GM19099 (cell line): ENCODE measurements around the gene SHANK1.

ENCODE experiments used
- POLR2A ChIP-seq: IDR thresholded peaks from 3 replicates; pipeline ENCODE4 v1.6.1; 2011; ENCODE audit warnings: low read depth; ENCODE audit not compliant: insufficient read length; ENCODE audit errors: extremely low read depth

Gene SHANK1

GRCh38 chr19:50679177-50680125, 40.2 kb downstream of the SHANK1 start:
- no peak for TF ChIP-seq POLR2A

GRCh38 chr19:50678323-50678722, 41.3 kb downstream of the SHANK1 start:
- TF ChIP-seq POLR2A, result no peak

DNA sequence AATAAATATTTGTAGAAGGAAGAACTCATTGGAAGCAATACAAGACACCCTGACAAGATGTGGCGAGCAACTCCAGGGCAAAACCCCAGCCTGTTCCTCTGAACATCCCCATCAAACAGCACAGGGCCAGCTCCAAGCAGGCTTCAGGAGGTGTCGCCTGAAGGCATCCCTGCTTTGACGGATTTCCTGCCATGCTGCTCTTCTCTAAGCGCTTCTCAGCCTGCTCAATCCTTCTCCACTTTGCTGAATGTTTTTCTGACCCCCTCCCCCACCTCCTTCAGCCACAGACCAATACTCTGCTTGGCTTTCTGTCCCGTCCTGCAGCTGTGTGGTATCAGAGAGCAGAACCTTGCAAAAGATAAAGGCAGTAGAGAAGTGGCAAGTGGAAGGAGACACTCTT, 42.0 kb downstream of the SHANK1 start:
- TF ChIP-seq POLR2A, result no peak

GRCh38 chr19:50676625-50677197, 42.9 kb downstream of the SHANK1 start:
- TF ChIP-seq POLR2A, result no peak

DNA sequence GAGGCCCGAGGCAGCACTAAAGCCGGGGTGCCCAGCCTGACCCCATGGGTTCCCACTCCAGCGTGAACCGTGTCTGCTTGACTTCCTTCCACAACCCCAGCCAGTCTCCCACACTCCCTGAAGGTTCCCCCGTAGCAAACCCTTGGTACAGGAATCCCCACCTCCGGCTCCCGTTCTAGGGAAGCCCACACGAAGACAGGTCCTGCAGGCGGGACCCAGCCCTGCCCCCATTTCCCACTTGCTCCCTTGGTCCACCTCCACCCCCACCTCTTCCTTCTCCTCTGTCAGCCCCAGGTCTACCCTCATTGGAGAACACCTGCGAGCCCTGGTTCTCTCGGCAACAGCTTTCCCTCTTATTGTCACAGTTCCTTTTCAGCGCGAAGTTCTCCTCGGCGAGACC, 46.5 kb downstream of the SHANK1 start:
- no peak for TF ChIP-seq POLR2A

DNA sequence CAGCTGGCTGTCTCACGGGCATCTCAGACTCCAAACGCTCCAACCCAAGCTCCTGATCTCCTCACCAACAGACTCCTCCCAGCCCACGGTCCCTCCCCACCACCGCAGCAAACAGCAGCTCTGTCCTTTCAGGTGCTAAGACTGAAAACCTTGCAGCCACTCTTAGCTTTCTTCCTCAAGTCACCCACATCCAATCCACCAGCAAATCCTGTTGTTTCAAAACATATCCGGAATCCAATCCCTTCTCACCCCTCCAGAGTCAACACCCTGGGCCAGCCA, 49.6 kb downstream of the SHANK1 start:
- TF ChIP-seq POLR2A, result no peak

DNA sequence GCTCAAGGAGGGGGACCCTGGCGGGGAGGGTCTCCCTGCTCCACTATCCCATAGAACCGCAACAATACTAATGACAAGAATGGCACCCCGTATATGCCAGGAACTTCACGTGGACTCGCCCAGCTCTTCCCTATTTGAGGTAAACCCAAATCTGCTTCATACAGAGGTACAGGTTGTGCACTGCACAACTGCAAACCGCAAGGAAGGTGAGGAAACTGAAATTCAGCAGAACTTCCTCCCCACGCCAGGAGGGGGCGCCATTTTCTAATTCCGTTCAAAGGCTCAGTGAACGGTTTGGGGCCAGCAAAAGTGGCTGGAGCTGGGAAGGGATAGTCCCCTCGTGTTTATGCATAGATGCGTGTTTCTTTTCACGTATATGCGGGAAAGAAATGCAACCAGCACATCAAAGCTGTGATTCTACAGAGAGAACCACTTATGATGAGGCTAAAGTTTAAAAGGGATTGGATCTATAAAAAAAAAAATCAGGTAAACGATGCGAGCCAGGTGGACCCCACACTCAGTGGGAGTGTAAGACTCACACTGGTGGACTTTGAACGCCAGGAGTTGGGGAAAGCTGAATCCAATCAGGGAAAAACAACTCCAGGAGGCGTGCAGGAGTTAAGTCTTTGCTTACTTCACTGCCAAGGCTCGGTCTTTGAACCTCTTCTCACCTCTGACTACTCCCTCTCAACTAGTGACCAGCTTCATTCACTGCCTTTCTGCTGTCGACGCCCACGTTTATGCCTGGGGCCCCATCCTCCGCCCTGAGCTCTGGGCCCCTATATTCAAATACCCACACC, 50.1 kb downstream of the SHANK1 start:
- no peak for TF ChIP-seq POLR2A

DNA sequence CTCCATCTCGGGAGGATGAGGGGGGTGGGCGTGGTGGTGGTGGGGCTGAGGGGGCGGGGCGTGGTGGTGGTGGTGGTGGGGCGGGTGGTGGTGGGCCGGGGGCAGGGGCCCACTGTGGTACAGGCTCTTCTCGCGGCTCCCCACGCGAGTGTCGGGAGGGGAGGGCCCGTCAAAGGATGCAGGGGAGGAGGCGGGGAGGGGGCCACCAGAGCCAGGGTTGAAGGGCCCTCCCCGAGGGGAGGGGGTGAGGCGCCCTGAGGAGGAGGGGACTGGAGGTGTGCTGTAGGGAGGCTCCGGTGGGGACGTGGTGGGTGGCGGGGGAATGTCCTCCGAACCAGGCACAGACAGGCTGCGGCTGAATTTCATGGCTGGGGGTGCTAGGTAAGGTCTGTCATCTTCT, 50.7 kb downstream of the SHANK1 start:
- TF ChIP-seq POLR2A, result no peak

GRCh38 chr19:50668416-50668815, 51.2 kb downstream of the SHANK1 start:
- TF ChIP-seq POLR2A, result no peak

- TF ChIP-seq POLR2A, result no peak
Measured at GRCh38 chr19:50667759-50668231, 51.8 kb downstream of the SHANK1 start.

DNA sequence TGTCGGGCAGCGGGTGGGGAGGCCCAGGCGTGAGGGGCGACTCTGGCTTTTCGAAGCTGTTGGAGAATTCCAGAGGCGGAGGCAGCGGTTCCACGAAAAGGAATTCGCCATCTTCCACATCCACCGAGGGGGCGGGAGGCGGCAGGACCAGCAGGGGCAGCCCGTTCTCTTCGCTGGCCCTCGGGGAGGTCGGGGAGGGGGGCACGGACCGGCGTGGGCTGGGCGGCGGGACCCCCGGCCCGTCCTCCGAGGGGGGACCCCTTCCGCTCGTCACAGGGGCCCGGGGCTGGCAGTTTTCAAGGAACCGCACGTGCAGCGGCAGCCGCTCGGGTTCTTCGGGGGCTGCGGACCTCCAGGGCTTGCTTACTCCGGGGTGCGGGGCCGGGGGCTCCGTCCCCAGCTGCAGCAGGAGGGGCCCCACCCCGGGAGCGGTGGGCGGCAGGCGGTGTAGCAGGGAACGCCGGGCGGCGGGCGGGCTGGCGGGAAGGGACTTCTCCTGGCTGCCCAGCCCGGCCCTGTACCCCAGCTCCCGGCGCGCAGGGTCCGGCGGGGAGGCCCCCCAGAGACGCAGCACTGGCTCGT, 52.3 kb downstream of the SHANK1 start:
- TF ChIP-seq POLR2A, result no peak

DNA sequence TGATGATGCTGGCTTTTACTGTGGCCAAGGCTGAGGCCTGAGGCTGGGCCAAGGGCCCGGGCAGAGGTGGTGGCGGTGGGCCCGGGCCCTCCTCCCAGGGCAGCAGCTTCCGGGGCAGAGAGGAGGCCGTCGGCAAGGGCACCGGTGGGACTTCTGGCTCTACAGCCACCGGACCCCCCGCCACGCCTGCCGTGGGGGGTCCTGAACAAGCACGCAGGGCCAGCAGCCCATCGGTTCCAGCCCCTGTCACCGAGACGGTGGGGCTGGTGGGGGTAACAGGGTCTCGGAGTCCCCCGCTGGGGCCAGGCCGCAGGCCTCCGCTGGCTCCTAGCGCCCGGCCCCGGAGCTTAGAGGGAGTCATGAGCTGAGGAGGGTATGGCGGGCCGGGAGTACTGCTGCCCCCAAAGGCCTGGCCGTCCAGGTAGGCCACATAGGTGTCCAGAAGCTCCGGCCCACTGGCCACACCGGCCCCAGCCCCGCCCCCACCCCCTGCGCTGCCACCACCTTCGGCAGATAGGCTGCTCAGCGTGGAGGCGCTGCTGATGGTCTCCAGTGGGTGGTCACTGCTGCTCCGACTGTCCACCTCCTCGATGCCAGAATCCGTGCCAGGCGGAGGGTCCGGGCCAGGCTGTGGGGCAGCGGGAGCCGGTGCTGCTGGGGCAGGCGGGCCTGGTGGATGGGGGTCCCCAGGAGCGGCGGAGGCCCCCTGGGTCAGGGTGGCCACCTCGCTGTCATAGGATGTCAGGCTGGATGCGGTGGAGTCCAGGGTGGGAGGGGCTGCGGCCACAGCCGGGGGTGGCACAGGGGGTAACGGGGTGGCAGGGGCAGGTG, 53.0 kb downstream of the SHANK1 start:
- no peak for TF ChIP-seq POLR2A

DNA sequence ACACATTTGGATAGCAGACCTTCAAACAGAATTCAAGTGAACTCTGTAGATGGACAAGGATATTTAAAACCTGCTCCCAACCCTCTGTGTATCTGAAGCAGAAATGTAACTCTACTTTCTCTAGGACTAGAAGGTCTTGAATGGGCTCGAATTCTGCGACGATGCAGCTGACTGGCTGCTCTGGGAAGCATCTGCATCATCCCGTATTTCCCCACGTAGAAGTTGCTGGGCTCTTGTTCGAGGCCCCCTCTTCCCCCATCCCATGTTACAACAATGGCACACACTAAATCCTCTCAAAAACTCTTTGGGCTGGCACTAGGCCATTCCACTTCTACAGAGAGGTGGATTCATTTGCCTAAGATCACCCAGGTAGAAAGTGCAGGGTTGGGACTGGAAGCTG, 55.4 kb downstream of the SHANK1 start:
- no peak for TF ChIP-seq POLR2A

DNA sequence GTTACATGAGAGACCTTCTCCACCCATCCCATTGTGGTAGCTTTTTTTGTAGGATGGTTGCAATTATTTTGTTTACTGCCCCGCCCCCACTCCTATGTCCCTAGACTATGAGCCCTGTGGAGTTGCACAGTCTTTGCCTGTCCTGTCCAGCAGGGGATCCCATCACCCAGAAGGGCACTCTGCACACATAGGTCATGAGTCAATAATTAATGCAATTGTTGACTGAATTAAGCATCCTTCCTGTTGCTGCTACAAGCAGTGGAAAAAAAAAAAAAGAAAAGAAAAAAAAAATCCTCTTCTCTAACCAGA, 56.2 kb downstream of the SHANK1 start:
- TF ChIP-seq POLR2A, result no peak

- TF ChIP-seq POLR2A, result no peak
Measured at GRCh38 chr19:50662651-50663481, 56.7 kb downstream of the SHANK1 start.
